NB4 (cell line): ENCODE results near the gene MYDGF.

Experiments used
- DNase-seq: peaks from one replicate; pipeline ENCODE4 v3.0.0; 2010; ENCODE audit warnings: low read depth
- H3K4me3 ChIP-seq: one replicate; pipeline ENCODE4 v1.5.1; 2011; ENCODE audit warnings: mild to moderate bottlenecking, low read depth, low read length, moderate library complexity
- MYC ChIP-seq: IDR thresholded peaks from 2 replicates; pipeline ENCODE4 v1.6.1; 2011; ENCODE audit warnings: low read depth, low read length
- POLR2A ChIP-seq: IDR thresholded peaks from 2 replicates; pipeline ENCODE4 v1.6.1; 2011; ENCODE audit warnings: mild to moderate bottlenecking; ENCODE audit not compliant: insufficient read length; ENCODE audit errors: extremely low read depth
- TF ChIP-seq, protein P1 (sequence below): IDR thresholded peaks from one replicate; pipeline ENCODE4 v1.5.1; 2012; ENCODE audit warnings: low read depth, low read length
- TF ChIP-seq, protein P2 (sequence below): IDR thresholded peaks from 2 replicates; pipeline ENCODE4 v1.6.1; 2011; ENCODE audit warnings: low read depth, low read length

MYDGF gene

DNA sequence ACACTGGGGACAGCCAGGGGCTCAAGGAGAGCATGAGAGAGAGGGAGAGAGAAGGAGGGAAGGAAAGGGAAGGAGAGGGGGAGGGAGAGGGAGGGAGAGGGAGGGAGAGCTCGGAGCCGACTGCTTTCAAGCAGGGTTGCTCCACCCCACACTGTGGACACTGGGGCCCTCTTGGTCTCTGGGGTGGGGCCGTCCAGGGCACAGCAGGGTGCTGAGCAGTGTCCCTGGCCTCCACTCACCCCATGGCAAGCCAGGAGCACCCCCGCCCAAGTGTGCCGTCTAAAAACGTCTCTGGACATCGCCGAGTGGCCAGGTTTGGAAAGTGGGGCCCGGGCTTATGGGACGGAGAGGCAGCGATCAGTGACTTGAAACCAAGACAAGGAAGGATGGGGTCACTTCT, 32.6 kb upstream of the MYDGF start:
- no peak overlapping the region for H3K4me3 ChIP-seq
- TF ChIP-seq, protein P1, sequence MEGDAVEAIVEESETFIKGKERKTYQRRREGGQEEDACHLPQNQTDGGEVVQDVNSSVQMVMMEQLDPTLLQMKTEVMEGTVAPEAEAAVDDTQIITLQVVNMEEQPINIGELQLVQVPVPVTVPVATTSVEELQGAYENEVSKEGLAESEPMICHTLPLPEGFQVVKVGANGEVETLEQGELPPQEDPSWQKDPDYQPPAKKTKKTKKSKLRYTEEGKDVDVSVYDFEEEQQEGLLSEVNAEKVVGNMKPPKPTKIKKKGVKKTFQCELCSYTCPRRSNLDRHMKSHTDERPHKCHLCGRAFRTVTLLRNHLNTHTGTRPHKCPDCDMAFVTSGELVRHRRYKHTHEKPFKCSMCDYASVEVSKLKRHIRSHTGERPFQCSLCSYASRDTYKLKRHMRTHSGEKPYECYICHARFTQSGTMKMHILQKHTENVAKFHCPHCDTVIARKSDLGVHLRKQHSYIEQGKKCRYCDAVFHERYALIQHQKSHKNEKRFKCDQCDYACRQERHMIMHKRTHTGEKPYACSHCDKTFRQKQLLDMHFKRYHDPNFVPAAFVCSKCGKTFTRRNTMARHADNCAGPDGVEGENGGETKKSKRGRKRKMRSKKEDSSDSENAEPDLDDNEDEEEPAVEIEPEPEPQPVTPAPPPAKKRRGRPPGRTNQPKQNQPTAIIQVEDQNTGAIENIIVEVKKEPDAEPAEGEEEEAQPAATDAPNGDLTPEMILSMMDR, result no peak
- TF ChIP-seq MYC (no peak), POLR2A (no peak)
- TF ChIP-seq, protein P2, sequence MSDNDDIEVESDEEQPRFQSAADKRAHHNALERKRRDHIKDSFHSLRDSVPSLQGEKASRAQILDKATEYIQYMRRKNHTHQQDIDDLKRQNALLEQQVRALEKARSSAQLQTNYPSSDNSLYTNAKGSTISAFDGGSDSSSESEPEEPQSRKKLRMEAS, result no peak
- no peak for DNase-seq

DNA sequence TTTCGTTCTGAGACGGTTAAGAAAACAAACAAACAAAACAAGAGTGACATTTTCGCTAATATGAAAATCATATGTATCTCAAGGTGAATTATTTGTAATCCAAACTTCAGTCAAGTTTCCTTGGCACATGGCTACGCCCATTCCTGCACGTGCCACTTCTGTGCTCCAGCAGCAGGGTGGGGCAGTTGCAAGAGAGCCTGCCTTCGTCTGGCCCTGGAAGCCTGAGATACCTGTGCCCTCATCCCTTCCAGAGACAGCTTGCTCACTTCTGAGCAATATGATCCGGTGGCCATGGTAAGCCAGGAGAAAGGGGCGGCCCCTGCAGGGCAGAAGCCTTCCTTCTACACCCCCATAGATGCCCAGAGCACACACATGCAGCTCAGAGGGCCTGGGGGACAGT, 31.4 kb upstream of the MYDGF start:
- TF ChIP-seq, protein P1, result no peak
- TF ChIP-seq POLR2A (no peak), MYC (no peak)
- TF ChIP-seq, protein P2, result no peak
- no peak overlapping the region for H3K4me3 ChIP-seq
- DNase-seq, result no peak

DNA sequence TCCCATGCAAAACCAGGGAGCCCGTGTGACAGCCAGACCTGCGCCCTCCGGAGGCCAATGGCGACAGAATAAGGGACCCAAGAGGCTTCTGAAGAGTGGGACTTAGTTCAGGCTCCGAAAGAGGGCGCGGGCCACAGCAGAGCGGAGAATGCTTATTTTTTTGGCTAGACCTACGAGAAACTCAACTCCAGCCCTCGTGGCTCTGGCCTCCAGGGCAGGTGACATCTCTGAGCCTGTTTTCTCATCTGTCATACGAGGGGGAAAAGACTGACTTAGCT, 30.5 kb upstream of the MYDGF start:
- TF ChIP-seq MYC, result no peak
- TF ChIP-seq, protein P2, result no peak
- no peak for TF ChIP-seq POLR2A
- TF ChIP-seq, protein P1, result no peak
- no peak overlapping the region for H3K4me3 ChIP-seq
- DNase-seq, result no peak

DNA sequence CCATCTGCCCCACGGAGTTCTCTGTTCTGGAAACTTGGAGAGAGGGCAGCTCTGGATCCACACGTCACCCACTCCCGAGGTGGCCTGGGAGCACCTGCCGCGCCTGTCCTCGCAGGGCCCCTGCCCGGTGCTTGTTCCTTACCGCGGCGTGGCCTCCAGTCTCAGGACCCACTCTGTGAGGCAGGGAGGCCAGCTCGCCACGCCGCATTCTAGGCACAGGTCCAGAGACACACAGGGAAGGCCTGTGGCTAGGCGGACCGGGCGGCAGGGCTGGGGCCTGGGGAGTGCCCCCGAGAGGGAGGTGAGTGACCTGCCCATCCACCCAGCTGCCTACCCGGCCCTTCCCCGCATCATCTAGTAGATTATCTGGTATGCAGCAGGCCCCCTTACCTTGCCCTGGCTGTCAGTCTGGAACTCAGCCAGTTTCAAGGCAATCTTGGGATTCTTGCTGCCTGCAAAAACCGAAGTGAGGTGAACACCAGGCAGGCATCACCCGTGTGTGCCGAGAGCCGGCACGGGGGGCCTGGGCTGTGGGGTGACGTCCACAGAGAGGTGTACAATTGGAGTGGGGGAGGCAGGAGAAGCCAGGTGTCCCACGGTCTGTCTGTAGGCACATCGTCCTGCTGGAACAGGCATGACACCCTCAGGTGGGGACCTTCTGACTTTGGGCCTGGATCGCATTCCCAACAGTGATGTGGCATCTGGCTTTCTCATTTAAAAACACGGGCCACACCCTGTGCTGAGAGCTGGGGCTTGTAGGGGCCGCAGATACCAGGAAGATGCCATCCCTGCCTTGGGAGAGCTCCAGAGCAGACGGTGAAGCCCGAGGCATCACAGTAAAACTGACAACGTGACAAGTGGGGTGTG, 29.9 kb upstream of the MYDGF start:
- no peak for DNase-seq
- TF ChIP-seq, protein P1, result no peak
- TF ChIP-seq POLR2A (no peak), MYC (no peak)
- TF ChIP-seq, protein P2, result no peak
- H3K4me3 ChIP-seq, result no peak overlapping the region

DNA sequence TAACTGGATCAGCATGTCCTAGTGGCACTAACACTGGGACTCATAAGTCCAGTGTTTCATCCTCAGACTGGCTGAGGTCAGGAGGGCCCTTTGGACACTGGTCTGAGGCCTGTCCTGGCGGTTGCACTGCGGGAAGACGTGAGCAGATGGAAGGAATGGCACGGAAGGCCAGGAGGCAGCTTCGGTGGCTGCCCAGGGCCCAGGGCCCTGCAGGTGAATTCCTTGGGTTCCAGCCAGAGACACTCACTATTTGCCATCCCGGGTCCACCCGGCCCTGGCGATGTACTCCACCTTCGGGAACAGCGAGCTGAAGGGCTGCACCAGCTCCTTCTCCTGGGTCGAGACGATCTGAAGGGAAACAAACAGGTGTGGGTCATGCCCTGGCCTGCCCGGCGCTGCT, 27.2 kb upstream of the MYDGF start:
- no peak overlapping the region for H3K4me3 ChIP-seq
- TF ChIP-seq, protein P1, result no peak
- TF ChIP-seq, protein P2, result no peak
- no peak for TF ChIP-seq POLR2A
- TF ChIP-seq MYC, result no peak
- no peak for DNase-seq
